OCI-LY3 (cell line): ENCODE results near the gene IKBKG.

Source experiments
- H2AFZ ChIP-seq: fragments of 200-600, 300-600 bp; shearing (Covaris generic); 2 replicates; pipeline ENCODE4 v1.6.0; 2014; ENCODE audit warnings: antibody characterized with exemption, low read depth, low read length
- H3K27ac ChIP-seq: fragments of 200-600, 300-600 bp; sonication (generic); 2 replicates; pipeline ENCODE4 v1.5.1; 2014; ENCODE audit warnings: mild to moderate bottlenecking, low read length, moderate library complexity, mixed read lengths
- H3K27me3 ChIP-seq: fragments of 200-600, 300-600 bp; sonication (generic); 2 replicates; pipeline ENCODE4 v1.6.1; 2014; ENCODE audit warnings: low read depth, low read length, mixed read lengths
- H3K36me3 ChIP-seq: fragments of 200-600, 300-600 bp; sonication (generic); replicated peaks from 2 replicates; pipeline ENCODE3; 2014; ENCODE audit warnings: low read depth, low read length, mixed read lengths
- H3K4me1 ChIP-seq: fragments of 300-600, 200-600 bp; sonication (generic); 2 replicates; pipeline ENCODE4 v1.6.1; 2014; ENCODE audit warnings: low read length, mixed read lengths
- H3K4me2 ChIP-seq: fragments of 200-600, 300-600 bp; sonication (generic); 2 replicates; pipeline ENCODE4 v1.6.1; 2014; ENCODE audit warnings: low read length, mixed read lengths
- H3K4me3 ChIP-seq: fragments of 300-600, 200-600 bp; sonication (generic); 2 replicates; pipeline ENCODE4 v1.5.1; 2014; ENCODE audit warnings: antibody characterized with exemption, mild to moderate bottlenecking, low read length, moderate library complexity
- H3K79me2 ChIP-seq: fragments of 300-600, 200-600 bp; shearing (Covaris generic); 2 replicates; pipeline ENCODE4 v1.6.1; 2014; ENCODE audit warnings: mild to moderate bottlenecking, low read length, mixed read lengths
- H3K9ac ChIP-seq: fragments of 300-600, 200-600 bp; shearing (Covaris generic); 2 replicates; pipeline ENCODE4 v1.6.0; 2014; ENCODE audit warnings: mild to moderate bottlenecking, low read length, moderate library complexity
- H3K9me3 ChIP-seq: fragments of 200-600, 300-600 bp; shearing (Covaris generic); 2 replicates; pipeline ENCODE4 v1.6.1; 2014; ENCODE audit warnings: low read length, mixed read lengths; ENCODE audit not compliant: insufficient read depth
- H4K20me1 ChIP-seq: fragments of 200-600, 300-600 bp; sonication (generic); 2 replicates; pipeline ENCODE4 v1.6.1; 2016; ENCODE audit warnings: low read length, mixed read lengths; ENCODE audit not compliant: insufficient read depth
- EZH2phosphoT487 ChIP-seq: fragments of 200-600 bp; shearing (Covaris generic); IDR thresholded peaks from 2 replicates; pipeline ENCODE4 v1.6.1; 2018; ENCODE audit warnings: antibody characterized with exemption, mixed run types, low read depth
- TF ChIP-seq, protein P1 (sequence below): fragments of 200-600, 300-600 bp; sonication (generic); IDR thresholded peaks from 2 replicates; pipeline ENCODE4 v1.5.1; 2014; ENCODE audit warnings: antibody characterized with exemption, low read length, low read depth

The IKBKG gene

GRCh38 chrX:154592505-154592904 lies 45.1 kb downstream of the IKBKG start:
- Histone ChIP-seq H4K20me1 (no peaks in the 10 kb centered on the region), H3K4me3 (no peak overlapping the region), H3K79me2 (no peaks in the 10 kb centered on the region), H3K27ac (no peak overlapping the region), H3K9me3 (no peaks in the 10 kb centered on the region), H3K27me3 (peaks cover 3% of the 10 kb centered on the region; the same call in 1 of the 2 replicates), H3K4me2 (no peak overlapping the region), H3K4me1 (no peaks in the 10 kb centered on the region), H3K9ac (no peak overlapping the region), H2AFZ (no peak overlapping the region), H3K36me3 (no peaks in the 10 kb centered on the region)
- TF ChIP-seq, protein P1, sequence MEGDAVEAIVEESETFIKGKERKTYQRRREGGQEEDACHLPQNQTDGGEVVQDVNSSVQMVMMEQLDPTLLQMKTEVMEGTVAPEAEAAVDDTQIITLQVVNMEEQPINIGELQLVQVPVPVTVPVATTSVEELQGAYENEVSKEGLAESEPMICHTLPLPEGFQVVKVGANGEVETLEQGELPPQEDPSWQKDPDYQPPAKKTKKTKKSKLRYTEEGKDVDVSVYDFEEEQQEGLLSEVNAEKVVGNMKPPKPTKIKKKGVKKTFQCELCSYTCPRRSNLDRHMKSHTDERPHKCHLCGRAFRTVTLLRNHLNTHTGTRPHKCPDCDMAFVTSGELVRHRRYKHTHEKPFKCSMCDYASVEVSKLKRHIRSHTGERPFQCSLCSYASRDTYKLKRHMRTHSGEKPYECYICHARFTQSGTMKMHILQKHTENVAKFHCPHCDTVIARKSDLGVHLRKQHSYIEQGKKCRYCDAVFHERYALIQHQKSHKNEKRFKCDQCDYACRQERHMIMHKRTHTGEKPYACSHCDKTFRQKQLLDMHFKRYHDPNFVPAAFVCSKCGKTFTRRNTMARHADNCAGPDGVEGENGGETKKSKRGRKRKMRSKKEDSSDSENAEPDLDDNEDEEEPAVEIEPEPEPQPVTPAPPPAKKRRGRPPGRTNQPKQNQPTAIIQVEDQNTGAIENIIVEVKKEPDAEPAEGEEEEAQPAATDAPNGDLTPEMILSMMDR: no peak
- TF ChIP-seq EZH2phosphoT487: no peak

DNA sequence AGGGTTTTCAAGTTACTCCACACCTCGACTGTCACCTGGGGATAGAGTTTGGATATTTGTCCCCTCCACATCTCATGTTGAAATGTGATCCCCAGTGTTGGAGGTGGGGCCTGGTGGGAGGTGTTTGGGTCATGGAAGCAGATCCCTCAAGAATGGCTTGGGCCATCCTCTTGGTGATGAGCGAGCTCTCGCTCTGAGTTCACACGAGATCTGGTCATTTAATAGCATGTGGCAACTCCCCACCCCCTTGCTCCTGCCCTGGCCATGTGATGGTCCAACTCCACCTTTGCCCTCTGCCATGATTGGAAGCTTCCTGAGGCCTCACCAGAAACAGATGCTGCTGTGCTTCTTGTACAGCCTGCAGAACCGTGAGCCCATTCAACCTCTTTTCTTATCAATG lies 45.8 kb downstream of the IKBKG start:
- Histone ChIP-seq H3K4me3 (no peak overlapping the region), H3K79me2 (no peaks in the 10 kb centered on the region), H2AFZ (no peak overlapping the region), H3K9me3 (no peaks in the 10 kb centered on the region), H3K4me1 (no peaks in the 10 kb centered on the region), H3K27ac (no peak overlapping the region), H3K4me2 (no peak overlapping the region), H3K27me3 (peaks cover 3% of the 10 kb centered on the region; the same call in 1 of the 2 replicates), H4K20me1 (no peaks in the 10 kb centered on the region), H3K36me3 (no peaks in the 10 kb centered on the region), H3K9ac (no peak overlapping the region)
- TF ChIP-seq, protein P1: no peak
- TF ChIP-seq EZH2phosphoT487: no peak

- Histone ChIP-seq H3K27me3 (peaks cover 3% of the 10 kb centered on the region; the same call in 1 of the 2 replicates), H3K36me3 (no peaks in the 10 kb centered on the region), H4K20me1 (no peaks in the 10 kb centered on the region), H3K4me2 (no peak overlapping the region), H3K79me2 (no peaks in the 10 kb centered on the region), H3K4me1 (no peaks in the 10 kb centered on the region), H3K9me3 (no peaks in the 10 kb centered on the region), H3K4me3 (no peak overlapping the region), H3K27ac (no peak overlapping the region), H3K9ac (no peak overlapping the region), H2AFZ (no peak overlapping the region)
- no peak for TF ChIP-seq EZH2phosphoT487
- TF ChIP-seq, protein P1: no peak
These were observed 47.1 kb downstream of the IKBKG start for GRCh38 chrX:154594491-154594890.

GRCh38 chrX:154595559-154596249 lies 48.3 kb downstream of the IKBKG start:
- no peaks in the 10 kb centered on the region for H3K4me1 ChIP-seq
- H3K27me3 ChIP-seq: peaks cover 3% of the 10 kb centered on the region; the same call in 1 of the 2 replicates
- no peaks in the 10 kb centered on the region for H4K20me1 ChIP-seq
- H3K9me3 ChIP-seq: no peaks in the 10 kb centered on the region
- H3K4me2 ChIP-seq: no peak overlapping the region
- no peak overlapping the region for H3K27ac ChIP-seq
- H3K36me3 ChIP-seq: no peaks in the 10 kb centered on the region
- H3K4me3 ChIP-seq: no peak overlapping the region
- TF ChIP-seq, protein P1: no peak
- TF ChIP-seq EZH2phosphoT487: no peak
- H3K9ac ChIP-seq: no peak overlapping the region
- H2AFZ ChIP-seq: no peak overlapping the region
- H3K79me2 ChIP-seq: no peaks in the 10 kb centered on the region
